ENCODE measurements around the gene PRPF31.
A peak's percentile ranks its signal among the peaks of the same experiment; 100 is the strongest.

DNA sequence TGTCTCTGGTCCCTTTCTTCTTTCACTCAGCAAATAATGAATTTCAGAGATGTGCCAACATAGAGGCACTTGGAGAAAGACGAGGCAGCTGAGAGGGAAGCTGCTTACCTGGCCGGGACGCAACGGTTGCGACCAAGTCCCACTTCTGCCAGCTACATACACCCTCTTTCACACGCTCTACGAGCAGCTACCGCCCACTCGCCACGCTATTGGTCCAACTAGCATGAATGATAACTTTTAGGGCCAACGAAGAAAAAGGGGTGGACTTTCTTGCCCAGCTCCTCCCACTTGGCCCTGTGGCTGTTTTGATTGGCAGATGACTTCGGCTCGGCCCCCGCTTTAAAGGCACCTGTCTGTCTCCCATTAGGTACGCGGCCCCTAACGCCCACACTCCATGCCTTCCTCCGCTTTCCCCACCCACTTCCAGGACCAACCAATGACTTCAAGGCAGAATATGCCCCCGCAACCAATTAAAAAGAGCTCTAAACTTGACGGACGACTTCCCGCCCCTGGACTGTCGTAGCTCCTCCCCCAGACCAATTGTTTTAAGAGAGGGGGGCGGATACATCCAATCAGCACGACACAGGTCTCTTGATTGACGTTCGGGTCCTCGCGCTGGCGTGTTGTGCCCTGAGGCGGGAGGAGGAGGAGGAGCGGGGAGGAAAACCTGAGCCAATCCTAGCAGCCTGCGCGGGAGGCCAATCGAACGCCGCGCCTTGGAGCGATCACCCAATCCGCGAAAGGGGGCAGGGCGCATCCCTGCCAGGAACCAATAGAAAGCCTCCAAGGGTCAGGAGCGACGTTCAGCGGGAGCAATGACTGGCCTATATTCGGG, 21.5 kb downstream of the PRPF31 start:
- TF ChIP-seq EP300 (IDR thresholded peaks at IDR 0.05): no peak
- TF ChIP-seq, protein P1, sequence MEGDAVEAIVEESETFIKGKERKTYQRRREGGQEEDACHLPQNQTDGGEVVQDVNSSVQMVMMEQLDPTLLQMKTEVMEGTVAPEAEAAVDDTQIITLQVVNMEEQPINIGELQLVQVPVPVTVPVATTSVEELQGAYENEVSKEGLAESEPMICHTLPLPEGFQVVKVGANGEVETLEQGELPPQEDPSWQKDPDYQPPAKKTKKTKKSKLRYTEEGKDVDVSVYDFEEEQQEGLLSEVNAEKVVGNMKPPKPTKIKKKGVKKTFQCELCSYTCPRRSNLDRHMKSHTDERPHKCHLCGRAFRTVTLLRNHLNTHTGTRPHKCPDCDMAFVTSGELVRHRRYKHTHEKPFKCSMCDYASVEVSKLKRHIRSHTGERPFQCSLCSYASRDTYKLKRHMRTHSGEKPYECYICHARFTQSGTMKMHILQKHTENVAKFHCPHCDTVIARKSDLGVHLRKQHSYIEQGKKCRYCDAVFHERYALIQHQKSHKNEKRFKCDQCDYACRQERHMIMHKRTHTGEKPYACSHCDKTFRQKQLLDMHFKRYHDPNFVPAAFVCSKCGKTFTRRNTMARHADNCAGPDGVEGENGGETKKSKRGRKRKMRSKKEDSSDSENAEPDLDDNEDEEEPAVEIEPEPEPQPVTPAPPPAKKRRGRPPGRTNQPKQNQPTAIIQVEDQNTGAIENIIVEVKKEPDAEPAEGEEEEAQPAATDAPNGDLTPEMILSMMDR (IDR thresholded peaks at IDR 0.05): no peak
- TF ChIP-seq POLR2AphosphoS5 (IDR thresholded peaks at IDR 0.05): peak in 1 of 3 donors; percentile 56

Data from suprapubic skin (tissue), 4 donors.